ENCODE results near the gene UTF1.
"Not testable (repeated sequence)": the region's sequence is repeated elsewhere in the genome, so short reads cannot be mapped to it uniquely, and the experiment has no call there.

The UTF1 gene

DNA sequence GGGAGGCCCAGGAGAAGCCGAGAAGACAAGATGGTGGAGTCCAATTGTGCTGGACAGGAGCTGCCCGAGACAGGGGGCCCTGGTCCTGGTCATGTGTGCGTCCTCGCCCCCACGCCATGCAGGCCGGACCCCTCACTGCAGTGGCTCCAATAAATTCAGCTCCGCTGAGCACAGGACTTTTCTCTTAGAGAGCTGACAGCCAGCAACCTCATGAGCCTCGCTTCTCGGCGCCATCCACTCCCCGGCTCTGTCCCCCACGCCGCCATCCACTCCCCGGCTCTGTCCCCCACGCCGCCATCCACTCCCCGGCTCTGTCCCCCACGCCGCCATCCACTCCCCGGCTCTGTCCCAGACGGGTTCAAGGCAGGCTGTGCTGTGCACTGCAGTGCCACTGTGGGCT lies 2.8 kb upstream of the UTF1 start:
- no peak for DNase-seq (ENCODE audit: low read depth in 2 of 2)

GRCh38 chr10:133229265-133230043 lies 563 bp upstream of the UTF1 start:
- no peak for DNase-seq (ENCODE audit: low read depth in 2 of 2)

- DNase-seq (ENCODE audit: low read depth in 2 of 2): no peak
Measured at GRCh38 chr10:133230387-133231195, 574 bp downstream of the UTF1 start.

- DNase-seq (ENCODE audit: low read depth in 2 of 2): no peak
Measured at GRCh38 chr10:133231244-133231945, 1.4 kb downstream of the UTF1 start.

- DNase-seq (ENCODE audit: low read depth in 2 of 2): no peak
Measured at GRCh38 chr10:133231946-133232574, 2.0 kb downstream of the UTF1 start.

GRCh38 chr10:133234796-133235195 lies 4.8 kb downstream of the UTF1 start:
- DNase-seq (ENCODE audit: low read depth in 2 of 2): not testable (repeated sequence)

DNA sequence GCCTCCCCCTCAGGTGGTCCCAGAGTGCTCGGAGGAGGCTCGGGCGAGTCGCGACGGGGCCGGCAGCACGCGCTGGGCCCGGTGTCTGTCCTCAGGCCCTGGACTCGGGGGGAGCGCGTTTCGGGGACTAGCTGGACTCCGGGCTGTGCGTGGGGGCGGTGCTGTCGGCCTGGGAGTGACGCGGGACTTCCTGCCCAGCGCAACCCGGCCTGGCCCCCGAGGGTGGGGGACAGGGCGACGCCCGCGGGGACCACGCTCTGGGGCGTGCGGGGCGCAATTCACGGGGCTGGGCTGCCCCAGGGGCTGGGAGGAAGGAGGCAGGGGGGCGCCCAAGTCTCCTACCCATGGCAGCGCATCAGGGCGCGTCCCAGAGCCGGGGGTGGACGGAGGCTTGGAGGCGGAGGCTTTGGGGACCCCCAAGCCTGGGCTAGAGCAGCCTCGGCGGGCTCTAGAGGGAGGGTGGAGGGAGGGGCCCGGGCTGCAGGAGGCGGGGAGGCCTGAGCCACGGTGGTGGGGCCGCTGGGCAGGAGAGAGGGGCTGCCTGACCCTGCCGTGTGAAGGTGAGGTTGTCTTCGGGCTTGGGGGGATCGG lies 5.3 kb downstream of the UTF1 start:
- no peak for DNase-seq (ENCODE audit: low read depth in 2 of 2)

GRCh38 chr10:133235932-133236331 lies 5.9 kb downstream of the UTF1 start:
- no peak for DNase-seq (ENCODE audit: low read depth in 2 of 2)

DNA sequence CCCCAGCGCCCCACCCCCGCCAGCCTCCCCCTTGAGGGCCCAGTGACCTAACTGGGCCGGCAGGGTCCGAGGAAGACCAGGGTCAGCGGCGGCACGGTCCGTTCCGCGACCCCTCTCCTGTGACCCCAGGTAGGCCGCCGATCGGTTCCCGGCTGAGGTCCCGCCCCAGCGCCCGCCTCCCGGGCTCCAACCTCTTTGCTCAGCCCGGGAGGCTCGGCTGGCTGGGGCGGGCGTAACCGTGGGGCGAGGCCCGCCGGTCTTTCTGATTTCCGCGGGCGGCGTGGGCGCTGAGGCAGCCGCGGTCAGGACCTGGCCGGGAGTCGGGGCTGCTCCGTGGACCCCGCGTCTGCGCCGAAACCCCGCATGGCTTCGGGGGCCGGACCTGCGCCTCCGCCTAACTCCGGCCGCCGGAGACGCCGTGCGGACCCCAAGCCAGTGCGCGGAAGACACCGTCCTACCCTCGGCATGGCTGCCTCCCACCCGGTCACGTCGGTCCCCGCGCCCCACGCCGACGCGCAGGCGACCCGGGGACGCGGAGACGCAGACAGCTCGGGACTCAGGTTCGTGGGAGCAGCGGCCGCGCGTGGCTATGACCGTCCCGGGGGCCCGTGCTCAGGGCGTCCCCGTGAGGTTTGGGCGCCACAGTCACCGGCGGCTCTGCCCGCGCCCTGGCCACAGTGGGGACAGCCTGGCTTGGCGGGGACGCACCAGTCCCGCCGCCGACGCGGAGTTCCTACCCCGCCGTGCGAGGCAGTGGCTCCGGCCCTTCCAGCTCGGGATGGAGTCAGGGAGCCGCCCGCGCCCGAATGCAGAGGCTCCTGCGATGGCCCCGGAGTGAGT lies 6.6 kb downstream of the UTF1 start:
- DNase-seq (ENCODE audit: low read depth in 2 of 2): no peak

GRCh38 chr10:133237241-133237587 lies 7.2 kb downstream of the UTF1 start:
- no peak for DNase-seq (ENCODE audit: low read depth in 2 of 2)

DNA sequence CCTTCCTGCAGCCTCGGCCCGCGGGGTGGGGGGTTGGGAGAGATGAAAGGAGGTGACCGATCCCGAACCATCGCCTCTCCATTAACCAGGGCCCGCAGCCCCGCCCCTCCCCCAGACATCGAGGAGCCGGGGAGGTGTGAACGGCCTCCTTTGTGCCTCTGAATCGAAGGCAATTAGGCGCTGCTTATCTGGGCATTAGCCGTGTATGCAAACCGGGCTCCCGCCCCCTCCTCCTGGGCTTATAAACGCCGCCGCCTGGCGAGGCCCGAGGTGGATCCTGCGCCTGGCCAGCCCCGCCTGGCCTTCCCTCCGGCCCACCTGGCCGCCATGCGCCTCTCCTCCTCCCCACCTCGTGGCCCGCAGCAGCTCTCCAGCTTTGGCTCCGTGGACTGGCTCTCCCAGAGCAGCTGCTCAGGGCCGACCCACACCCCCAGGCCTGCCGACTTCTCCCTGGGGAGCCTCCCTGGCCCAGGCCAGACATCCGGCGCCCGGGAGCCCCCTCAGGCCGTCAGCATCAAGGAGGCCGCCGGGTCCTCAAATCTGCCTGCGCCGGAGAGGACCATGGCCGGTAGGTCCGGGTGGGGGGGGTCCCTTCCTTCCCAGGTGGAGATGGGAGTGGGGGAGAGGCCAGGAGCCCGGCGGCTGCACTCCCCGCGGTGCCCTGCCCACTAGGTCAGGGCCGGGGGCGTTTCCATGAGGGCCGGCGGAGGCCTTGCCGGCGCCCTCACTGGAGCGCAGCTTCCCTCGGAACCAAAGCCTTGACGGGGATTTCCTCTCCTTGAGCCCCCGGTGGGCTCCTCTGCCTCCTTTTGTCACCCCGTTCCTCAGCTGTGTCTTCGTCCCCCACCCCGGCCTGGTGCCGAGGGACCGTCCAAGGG lies 7.8 kb downstream of the UTF1 start, which contains the start of gene VENTX:
VENTX (plus strand) TSS at position 268 of the 878 bp plus-strand sequence; CDS start at position 328, 60 bp downstream.
- no peak for DNase-seq (ENCODE audit: low read depth in 2 of 2)

DNA sequence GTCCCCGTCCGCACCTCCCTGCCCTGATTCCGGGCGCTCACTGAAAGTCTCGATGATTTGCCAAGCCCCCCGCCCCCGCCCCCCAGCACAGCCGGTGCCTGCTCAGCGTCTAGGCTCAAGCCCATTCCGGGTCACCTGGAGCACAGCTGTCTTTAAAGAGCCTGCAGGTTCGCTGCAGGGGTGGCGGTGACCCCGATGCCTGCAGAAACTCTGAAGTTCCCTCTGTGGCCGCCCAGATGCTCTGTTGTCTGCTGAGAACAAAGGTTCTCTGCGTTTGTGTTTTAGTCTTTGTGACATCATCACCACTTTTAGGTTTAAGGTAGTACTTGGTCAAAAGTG lies 8.4 kb downstream of the UTF1 start:
- DNase-seq (ENCODE audit: low read depth in 2 of 2): no peak

GRCh38 chr10:133239990-133240389 lies 10.0 kb downstream of the UTF1 start:
- DNase-seq (ENCODE audit: low read depth in 2 of 2): no peak

GRCh38 chr10:133241501-133242205 lies 11.6 kb downstream of the UTF1 start:
- DNase-seq (ENCODE audit: low read depth in 2 of 2): no peak

DNA sequence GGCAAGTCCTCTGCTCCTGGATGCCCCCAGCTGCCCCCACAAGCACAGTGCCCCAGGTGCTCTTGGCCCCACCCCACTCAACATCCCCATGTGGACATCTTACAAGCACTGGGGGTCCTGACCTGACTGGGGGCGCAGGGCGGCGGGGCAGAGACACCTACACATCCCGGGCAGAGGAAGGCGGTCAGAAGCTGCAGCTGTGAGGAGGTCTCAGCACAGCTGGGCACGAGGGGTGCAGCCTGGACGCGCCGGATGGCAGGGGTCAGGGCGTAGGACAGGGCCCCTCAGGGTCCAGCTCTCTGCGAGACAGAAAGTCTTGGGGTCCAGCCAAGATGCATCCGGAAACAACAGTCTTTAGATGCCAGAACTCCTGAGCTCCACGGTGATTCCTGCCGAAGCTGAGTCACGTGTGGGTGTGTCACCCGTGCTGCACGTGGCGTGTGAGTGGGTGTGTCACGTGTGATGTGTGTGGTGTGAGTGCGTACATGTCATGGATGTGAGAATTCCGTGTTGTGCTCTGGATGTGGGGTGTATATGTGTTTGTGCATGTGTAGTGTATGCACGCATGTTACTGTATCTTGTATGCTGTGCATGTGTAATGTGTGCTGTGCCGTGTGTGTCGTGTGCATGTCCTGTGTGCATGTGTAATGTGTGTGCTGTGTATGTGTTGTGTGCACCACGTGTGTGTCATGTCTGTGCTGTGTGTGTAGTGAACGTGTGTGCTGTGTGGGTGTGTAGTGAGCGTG lies 12.8 kb downstream of the UTF1 start:
- DNase-seq (ENCODE audit: low read depth in 2 of 2): no peak

GRCh38 chr10:133243593-133243992 lies 13.6 kb downstream of the UTF1 start:
- no peak for DNase-seq (ENCODE audit: low read depth in 2 of 2)

DNA sequence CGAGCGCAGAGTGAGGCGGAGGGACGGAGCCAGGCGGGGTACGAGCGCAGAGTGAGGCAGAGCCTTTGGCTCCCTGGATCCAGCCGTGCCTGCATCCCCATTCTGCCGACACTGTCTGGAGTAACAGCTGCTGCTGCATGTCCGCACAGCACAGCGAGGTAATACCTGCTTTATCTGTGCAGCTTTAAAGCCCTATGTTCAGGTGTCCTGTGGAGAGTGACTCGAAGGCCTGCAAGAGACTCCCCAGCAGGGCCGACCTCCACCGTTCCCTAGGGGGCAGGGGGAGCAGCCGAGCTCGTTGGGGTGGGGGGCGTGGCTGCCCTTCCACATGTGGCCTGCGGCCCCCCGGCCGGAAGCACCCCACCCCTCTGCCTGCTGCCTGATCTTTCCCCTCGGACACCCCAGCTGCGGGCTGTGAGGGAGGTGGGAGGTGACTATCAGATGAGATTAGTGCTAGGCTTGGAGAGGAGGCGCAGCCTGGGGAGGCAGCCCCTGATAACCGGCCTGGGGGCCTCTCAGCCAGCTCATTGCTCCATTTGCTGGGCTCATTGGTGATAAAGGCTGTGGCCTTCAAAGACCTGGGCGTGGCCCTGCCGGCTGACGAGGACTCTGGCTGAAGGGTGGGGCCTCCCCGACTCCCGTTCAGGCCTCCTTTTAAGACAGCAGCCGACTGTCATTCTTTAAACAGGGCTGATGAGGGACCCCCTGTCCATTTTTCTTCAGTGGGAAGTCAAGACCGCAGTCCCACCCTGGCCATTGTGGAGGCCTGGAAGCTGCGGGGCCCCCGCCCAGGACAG lies 15.6 kb downstream of the UTF1 start:
- no peak for DNase-seq (ENCODE audit: low read depth in 2 of 2)

DNA sequence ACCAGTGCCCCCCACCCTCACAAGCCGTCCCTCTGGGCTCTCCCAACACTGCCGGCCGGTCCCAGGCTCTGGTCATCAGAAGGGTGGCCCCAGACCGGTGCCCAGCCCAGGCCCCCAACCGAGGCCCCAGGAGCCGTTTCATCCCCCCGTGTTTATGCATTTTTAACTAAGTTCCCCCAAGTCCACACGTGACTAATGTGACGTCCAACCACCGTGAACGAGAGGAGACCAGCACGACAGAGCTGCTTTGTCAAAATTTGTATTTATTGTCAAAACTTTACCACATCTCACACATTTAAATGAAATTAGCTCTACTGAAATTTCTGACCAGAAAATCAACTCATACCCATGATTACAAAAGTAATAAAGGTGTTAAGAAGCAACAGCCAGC lies 16.2 kb downstream of the UTF1 start:
- DNase-seq (ENCODE audit: low read depth in 2 of 2): no peak

Data from stimulated activated CD8-positive, alpha-beta memory T cell treated with anti-CD3 and anti-CD28 coated beads, Interleukin-2, amount 100 ng/mL, for 1 hour (primary cell).